Mononuclear cell (primary cell): ENCODE data around the gene ATP5F1D. TPM values are rescaled to one million over a fixed set of nuclear protein-coding genes. Genes with fewer than 3 reads are reported as not detected.
"Not testable (repeated sequence)": the region's sequence is repeated elsewhere in the genome, so short reads cannot be mapped to it uniquely, and the experiment has no call there.

ENCODE experiments used
- H3K27me3 ChIP-seq: 2 replicates; pipeline ENCODE4 v1.6.0; 2011; ENCODE audit warnings: low read length, control low read depth; ENCODE audit not compliant: insufficient read depth
- H3K4me1 ChIP-seq: 2 replicates; pipeline ENCODE4 v1.5.1; 2011; ENCODE audit warnings: mild to moderate bottlenecking, low read length, control low read depth; ENCODE audit not compliant: insufficient read depth
- H3K4me3 ChIP-seq: 2 replicates; pipeline ENCODE4 v1.5.1; 2011; ENCODE audit warnings: mild to moderate bottlenecking, low read length, moderate library complexity
- H3K9me3 ChIP-seq: 2 replicates; pipeline ENCODE4 v1.5.1; 2011; ENCODE audit warnings: low read depth, mild to moderate bottlenecking, control low read depth, low read length
- total RNA-seq: library from RNA; depleted of rRNA; stranded (reverse); fragments of >200 nt; gene quantifications from one replicate; pipeline ENCODE4 v1.2.3, GENCODE V29; 2012

The ATP5F1D gene
- total RNA-seq, 1 donor = 10.4 TPM

DNA sequence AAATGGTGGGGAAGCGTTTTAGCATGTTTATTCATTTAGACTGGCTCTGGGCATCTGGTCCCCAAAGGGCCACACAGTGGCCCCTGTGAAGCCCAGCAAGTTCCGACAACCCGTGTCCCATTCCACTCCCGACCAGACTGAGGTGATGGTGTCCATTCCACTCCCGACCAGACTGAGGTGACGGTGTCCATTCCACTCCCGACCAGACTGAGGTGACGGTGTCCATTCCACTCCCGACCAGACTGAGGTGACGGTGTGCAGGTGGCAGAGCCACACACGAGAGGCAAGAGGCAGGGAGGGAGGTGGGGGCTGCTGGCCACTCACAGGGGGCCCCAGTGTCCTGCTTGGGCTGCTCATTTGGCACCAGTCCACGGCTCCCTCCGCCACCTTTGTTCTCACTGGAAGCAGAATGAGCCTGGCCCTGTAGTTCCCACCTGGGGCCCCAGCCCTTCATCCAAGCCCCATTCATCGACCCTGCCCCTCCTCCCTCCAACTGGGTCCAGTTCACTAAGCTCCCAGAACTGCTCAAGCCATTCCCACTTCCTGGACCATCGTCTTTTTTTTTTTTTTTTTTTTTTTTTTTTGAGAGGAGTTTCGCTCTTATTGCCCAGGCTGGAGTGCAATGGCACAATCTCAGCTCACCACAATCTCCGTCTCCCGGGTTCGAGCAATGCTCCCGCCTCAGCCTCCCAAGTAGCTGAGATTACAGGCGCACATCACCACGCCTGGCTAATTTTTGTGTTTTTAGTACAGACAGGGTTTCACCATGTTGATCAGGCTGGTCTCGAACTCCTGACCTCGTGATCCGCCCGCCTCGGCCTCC is 4.9 kb downstream of the ATP5F1D start:
- peaks cover 49% of the 10 kb centered on the region for H3K4me1 ChIP-seq
- H3K27me3 ChIP-seq, H3K9me3 ChIP-seq: not testable (repeated sequence)

DNA sequence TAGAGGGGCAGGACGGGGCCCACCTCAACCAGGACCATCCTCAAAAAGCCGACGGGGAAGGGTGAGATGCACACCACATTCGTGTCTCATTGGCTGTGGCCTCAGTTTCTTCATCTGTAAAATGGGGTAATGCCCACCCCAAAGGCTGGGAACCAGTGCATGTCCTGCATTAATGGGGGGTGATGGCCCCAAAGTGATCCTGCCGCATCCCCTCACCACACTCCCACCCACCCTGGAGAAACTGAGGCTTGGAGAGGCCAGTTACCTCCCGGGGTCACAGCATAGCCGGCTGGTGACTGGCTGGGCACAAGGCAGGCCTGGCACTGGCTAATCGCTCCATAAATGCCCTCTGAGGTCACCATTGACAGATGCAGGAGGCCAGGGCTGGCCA is 6.2 kb downstream of the ATP5F1D start:
- Histone ChIP-seq H3K27me3 (no peaks in the 10 kb centered on the region), H3K4me1 (peaks cover 39% of the 10 kb centered on the region), H3K4me3 (peak overlapping the region; percentile 52), H3K9me3 (no peaks in the 10 kb centered on the region)

More for the DNA sequence above, 4.9 kb downstream of the ATP5F1D start:
- not testable (repeated sequence) for H3K4me3 ChIP-seq

- H3K4me1 ChIP-seq = peaks cover 35% of the 10 kb centered on the region
- H3K4me3 ChIP-seq = peak within 1 kb of the TSS; percentile 52
- H3K27me3 ChIP-seq = no peaks in the 10 kb centered on the region
- H3K9me3 ChIP-seq = no peaks in the 10 kb centered on the region
Measured at GRCh38 chr19:1248139-1248785, 6.7 kb downstream of the ATP5F1D start, which contains the start of gene MIDN. TSS of gene MIDN (plus strand) at chr19:1248583. CDS start at chr19:1250297, 1,714 bp downstream.

DNA sequence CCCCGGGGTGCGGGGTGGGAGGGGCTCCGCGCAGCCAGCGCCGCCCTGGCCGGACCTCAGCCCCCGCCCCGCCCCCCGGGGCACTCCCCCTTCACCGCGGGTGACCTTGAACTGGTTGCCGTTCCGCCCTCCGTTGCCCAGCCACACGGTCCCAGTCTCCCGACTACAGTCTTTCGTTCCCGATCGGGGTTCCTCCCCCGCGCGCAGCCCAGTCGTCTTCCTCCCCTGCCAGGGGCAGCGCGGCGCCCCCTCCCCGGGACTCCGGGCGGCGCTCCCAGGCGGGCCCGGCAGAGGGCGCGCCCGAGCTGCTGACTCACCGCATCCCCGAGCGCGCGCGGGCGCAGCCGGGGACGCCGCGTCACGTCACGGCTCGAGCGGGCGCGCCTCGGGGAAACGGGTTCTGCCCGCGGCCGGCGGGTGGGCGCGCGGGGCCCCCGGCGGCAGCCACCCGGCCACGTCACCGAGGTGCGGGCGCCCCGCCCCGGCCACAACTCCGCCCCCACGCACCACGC is 7.3 kb downstream of the ATP5F1D start:
- no peaks in the 10 kb centered on the region for H3K27me3 ChIP-seq
- peak overlapping the region; percentile 52 for H3K4me3 ChIP-seq
- peaks cover 35% of the 10 kb centered on the region for H3K4me1 ChIP-seq
- H3K9me3 ChIP-seq = no peaks in the 10 kb centered on the region

- Histone ChIP-seq H3K9me3 (no peaks in the 10 kb centered on the region), H3K4me1 (peaks cover 35% of the 10 kb centered on the region), H3K27me3 (no peaks in the 10 kb centered on the region), H3K4me3 (peak overlapping the region; percentile 91)
Measured at GRCh38 chr19:1249298-1249989, 7.9 kb downstream of the ATP5F1D start.

GRCh38 chr19:1249990-1250436 is 8.5 kb downstream of the ATP5F1D start:
- Histone ChIP-seq H3K4me3 (peak overlapping the region; percentile 91), H3K27me3 (no peaks in the 10 kb centered on the region), H3K9me3 (no peaks in the 10 kb centered on the region), H3K4me1 (peaks cover 35% of the 10 kb centered on the region)

DNA sequence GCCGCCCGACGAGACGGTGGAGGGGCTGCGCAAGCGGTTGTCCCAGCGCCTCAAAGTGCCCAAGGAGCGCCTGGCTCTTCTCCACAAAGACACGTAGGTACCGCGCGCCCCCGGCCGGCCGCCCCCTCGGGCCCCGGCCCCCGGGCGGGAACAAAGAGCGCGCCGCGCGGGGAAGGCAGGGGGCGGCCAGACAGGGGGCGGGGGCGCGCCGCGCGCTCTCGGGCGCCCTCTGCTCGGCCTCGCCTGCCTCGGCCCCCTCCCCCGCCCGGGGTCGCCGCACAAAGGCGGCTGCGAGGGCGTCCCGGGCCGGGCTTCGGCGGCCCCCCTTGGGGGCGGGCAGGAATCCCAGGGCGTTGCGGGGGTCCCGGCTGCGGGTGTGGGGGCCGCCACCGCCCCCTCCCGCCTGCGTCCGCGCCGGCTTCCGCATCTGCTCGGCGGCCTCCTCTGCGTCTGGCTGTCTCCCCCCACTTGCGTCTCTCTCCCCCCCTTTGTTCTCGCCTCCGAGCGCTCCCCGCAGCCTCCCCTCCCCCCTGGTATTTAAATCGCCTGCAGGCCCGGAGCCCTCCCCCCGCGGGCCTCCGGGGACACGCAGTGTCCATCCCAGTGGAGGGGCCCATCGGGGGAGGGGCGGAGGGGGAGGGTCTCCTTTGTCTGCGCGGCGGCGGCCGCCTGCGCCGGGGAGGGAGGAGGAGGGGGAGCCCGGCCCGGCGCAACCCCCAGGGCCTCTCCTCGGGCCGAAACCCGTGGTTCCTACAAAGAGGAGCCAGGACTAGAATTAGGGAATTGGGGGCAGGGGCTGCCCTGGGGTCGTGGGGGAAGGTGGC is 9.1 kb downstream of the ATP5F1D start:
- peak overlapping the region; percentile 91 for H3K4me3 ChIP-seq
- no peaks in the 10 kb centered on the region for H3K9me3 ChIP-seq
- H3K4me1 ChIP-seq = peaks cover 36% of the 10 kb centered on the region
- H3K27me3 ChIP-seq = no peaks in the 10 kb centered on the region

DNA sequence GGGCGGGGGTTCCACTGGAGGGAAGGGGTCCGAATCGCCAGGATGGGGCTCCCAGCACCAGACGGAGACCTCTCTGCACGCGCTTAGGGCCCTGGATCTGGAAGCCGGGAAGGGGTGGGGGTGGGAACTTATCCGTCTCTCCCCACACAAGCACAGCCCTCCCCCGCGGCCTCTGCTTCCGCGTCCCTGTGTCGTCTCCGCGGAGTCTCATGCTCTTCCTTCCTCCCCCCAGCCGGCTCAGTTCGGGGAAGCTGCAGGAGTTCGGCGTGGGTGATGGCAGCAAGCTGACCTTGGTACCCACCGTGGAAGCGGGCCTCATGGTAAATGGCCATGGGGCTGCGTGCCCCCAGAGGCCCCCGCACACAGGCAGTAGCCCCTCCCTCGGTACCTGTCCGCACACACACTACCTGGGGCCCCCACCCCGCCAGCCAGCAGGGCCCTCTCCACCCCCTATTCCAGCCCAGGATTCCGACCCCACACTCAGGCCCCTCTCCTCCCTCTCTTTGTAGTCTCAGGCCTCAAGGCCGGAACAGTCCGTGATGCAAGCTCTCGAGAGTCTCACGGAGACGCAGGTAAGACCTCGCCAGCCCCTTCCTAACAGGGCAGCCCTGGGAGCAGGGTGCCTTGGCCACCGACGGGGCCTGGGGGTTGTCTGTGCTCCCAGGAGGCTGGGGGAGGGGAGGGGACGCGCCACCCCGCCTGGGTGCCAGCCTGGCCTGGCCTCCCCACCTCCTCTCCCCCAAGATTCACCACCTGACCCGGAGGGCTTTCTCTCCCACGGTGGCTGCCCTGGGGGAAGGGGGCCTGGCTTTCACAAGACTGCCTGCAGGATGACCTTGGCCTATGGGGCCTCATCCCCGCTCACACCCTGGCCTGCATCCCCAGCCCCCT is 10.0 kb downstream of the ATP5F1D start:
- H3K4me3 ChIP-seq = peak overlapping the region; percentile 91
- no peaks in the 10 kb centered on the region for H3K9me3 ChIP-seq
- peaks cover 45% of the 10 kb centered on the region for H3K4me1 ChIP-seq
- no peaks in the 10 kb centered on the region for H3K27me3 ChIP-seq

DNA sequence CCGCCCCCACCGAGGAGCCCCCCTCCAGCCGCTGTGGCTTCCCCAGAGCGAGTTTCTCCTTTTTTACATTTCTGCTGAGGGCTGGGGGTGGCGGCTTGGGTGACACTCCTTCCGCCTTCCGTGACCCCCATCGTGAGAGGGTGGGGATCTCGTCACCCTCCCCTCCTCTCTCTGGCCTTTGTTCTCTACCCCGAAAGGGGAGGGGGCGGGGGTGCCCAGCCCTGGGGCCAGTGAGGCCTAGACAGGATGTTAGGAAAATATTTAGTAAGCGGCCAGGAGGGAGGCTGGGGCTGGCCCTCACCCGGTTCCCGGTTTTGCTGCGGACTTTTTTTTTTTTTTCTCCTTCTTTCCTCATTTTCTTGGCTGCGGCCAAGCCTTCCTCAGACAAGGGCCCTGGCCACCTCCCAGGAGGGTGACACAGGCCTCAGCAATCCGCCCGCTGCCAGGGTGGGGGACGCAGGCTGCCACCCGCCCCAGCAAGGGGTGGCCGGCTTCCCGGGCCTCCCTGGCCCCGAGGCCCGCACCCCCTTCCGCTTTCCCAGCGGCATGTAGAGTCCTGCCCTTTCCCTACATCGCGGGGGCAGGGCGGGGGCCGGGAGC is 10.8 kb downstream of the ATP5F1D start:
- Histone ChIP-seq H3K4me3 (peak overlapping the region; percentile 91), H3K4me1 (peaks cover 51% of the 10 kb centered on the region), H3K27me3 (no peaks in the 10 kb centered on the region), H3K9me3 (no peaks in the 10 kb centered on the region)

- Histone ChIP-seq H3K27me3 (no peaks in the 10 kb centered on the region), H3K4me1 (peaks cover 51% of the 10 kb centered on the region), H3K9me3 (no peaks in the 10 kb centered on the region), H3K4me3 (peak overlapping the region; percentile 91)
Measured at GRCh38 chr19:1252821-1253513, 11.4 kb downstream of the ATP5F1D start.

- peak overlapping the region; percentile 41 for H3K4me3 ChIP-seq
- H3K4me1 ChIP-seq = peaks cover 54% of the 10 kb centered on the region
- no peaks in the 10 kb centered on the region for H3K27me3 ChIP-seq
- no peaks in the 10 kb centered on the region for H3K9me3 ChIP-seq
Measured at GRCh38 chr19:1253514-1254080, 12.0 kb downstream of the ATP5F1D start.

- Histone ChIP-seq H3K9me3 (no peaks in the 10 kb centered on the region), H3K4me3 (no peak overlapping the region), H3K4me1 (peaks cover 60% of the 10 kb centered on the region), H3K27me3 (no peaks in the 10 kb centered on the region)
Measured at GRCh38 chr19:1254081-1254527, 12.6 kb downstream of the ATP5F1D start.
